CD4-positive, alpha-beta T cell treated with Interleukin-21 for 1 hour (primary cell): ENCODE measurements around the gene WDR37.
"Not testable (repeated sequence)": the region's sequence is repeated elsewhere in the genome, so short reads cannot be mapped to it uniquely, and the experiment has no call there.

Source experiments
- DNase-seq: peaks from one replicate; pipeline ENCODE4 v3.0.0-alpha.2; 2020

WDR37 gene

DNA sequence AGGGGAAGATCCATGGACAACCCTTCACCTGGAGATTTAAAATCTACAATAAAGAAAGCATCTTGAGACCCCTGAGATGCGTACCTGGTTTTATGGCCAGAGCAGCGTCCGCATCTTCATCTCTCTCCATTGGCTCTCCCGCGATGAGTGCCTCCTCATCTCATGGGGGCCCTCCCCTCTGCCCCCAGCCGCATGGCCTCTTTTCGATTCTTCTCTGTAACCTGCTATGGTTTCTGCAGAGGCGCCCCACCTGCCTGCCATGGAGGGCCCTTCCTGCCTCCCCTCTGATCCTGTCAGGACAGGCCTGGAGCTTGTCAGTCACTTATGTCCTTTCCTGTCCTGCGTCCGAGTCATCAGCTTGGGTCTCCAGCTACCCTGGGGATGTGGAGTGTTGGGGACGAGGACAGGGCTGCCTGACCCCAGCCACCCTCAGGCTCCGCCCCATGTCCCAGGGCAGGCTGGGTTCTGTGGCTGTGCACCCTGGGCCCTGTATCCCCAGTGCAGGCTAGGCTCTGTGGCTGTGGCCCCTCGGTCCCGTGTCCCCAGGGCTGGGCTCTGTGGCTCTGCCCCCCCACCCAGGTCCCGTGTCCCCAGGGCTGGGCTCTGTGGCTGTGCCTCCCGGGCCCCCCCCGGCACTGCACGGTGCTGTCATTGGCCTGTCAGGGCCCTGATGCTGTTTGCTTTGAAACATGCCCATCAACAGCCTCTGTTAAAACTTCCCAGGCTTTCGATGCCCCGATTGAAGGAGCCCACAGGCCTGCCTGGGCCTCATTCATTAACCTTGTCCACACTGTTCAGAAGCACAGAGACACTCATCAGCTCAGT, 99.8 kb downstream of the WDR37 start:
- no peak for DNase-seq

DNA sequence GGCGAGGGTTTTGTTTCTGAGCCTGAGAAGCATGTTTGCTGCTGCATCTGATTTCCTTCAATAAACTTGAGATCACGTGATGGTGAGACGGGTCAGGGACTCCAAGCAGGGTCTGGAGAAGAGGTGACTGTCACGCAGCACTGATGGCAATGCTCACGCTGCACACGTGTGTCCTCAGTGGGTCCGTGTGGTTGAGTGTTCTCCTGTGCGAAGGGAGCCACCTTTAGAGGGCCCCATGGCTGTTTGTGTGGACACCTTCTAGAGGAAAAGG, 100.4 kb downstream of the WDR37 start:
- no peak for DNase-seq

DNA sequence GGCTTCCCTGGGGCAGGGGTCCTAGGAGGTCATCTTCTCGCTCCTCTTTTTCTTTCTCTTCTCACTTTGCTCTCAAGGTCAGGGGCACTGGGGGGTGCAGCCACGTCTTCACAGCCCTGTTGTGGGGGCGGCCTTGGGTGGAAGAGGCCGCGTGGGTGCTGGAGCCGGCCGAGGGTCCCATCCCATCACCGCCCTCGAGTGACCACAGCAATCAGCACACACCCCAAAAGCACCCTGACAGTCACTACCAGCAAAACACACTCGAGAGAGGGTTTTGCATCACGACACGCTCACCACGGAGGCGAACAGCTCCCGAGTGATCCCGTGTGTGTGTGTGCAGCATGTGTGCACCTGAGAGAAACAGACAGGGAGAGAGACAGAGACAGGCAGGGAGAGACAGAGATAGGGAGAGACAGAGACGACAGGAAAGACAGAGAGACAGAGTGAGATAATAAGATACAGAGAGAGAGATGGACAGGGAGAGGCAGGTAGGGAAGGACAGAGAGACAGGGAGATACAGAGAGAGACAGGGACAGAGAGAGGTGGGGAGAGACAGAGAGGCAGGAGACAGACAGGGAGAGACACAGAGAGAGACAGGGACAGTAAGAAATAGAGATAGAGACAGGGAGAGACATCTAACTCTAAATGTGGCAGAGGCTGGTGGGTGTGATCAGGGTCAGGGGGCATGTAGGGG, 100.9 kb downstream of the WDR37 start:
- no peak for DNase-seq

DNA sequence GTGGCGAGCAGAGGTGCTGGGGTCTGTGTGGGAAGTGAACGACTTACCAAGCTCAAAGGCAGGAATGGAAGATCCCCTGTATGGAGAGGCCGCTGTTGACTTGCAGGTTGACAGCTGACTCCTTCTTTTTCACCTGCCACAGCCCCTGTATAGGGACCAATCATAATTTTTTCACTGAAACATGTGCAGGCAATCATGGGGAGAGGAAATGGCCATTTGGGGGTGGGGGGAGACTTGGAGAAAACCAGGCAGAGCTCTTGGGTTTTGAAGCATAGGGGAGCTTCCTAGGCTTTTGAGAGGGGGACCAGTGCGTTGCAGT, 101.4 kb downstream of the WDR37 start:
- DNase-seq, result no peak

DNA sequence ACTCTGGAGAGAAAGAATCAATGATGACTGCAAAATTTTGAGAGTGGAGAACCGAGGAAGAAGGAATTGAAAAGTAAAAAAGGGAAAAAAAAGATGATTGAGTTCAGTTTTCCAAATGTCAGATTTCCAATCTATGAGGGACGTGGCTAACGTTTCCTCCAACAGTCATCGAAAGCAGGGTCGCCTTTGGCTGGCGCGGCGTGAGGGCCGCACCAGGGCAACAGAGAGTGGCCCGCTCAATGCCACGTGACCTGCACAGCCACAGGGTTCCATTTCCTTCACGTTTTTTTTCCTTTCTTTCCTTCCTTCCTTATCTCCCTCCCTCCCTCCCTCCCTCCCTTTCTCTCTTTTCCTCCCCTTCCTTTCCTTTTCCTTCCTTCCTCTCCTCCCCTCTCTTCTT, 101.9 kb downstream of the WDR37 start:
- DNase-seq, result no peak

DNA sequence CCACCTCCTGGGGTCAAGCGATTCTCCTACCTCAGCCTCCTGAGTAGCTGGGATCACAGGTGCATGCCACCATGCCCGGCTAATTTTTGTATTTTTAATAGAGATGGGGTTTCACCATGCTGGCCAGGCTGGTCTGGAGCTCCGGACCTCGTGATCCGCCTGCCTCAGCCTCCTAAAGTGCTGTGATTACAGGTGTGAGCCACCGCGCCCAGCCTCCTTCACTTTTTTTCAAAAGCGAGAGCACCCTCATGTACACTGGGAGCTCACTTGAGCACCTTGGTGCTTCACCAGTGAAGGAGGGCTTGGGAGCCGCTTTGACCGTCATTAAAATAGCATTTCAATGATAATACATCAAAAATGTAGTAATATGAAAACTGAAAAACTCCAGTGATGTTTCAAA, 102.4 kb downstream of the WDR37 start:
- DNase-seq, result not testable (repeated sequence)

DNA sequence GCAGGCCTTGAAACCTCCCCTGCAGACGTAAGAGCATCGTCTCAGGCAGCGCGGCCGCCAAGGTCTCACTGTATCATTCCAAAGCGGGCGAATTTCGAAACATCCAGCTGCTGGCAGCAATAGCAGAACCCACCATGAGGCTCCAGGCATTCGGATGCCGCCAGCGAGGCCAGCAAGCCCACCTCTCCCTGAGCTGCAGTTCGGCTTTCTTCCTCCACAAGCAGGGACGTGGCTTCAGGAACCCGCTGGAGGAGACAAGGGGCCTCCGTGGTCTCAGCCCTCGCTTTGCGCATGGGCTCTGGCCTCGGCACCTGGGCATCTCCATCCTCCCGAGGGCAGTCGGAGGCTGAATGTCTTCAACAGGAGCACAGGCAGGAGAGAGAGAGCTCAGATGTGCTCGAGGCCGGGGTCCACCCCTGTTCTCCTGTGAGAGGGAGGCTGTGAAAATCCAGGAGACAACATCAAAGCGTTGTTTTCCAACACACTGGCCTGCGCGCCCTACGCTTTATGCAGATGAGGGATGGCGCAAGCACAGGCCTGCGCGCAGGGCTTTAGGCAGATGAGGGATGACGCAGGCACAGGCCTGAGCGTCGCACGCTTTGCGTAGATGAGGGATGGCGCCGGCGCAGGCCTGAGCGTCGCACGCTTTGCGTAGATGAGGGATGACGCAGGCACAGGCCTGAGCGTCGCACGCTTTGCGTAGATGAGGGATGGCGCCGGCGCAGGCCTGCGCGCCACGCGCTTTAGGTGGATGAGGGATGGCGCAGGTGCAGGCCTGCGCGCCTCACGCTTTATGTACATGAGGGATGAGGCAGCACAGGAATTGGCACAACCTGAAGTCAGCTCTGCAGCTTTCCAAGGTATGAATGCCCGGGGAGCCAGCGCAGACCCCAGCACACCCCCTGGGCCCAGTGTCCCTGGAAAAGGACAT, 103.2 kb downstream of the WDR37 start:
- DNase-seq, result peak; percentile 1

DNA sequence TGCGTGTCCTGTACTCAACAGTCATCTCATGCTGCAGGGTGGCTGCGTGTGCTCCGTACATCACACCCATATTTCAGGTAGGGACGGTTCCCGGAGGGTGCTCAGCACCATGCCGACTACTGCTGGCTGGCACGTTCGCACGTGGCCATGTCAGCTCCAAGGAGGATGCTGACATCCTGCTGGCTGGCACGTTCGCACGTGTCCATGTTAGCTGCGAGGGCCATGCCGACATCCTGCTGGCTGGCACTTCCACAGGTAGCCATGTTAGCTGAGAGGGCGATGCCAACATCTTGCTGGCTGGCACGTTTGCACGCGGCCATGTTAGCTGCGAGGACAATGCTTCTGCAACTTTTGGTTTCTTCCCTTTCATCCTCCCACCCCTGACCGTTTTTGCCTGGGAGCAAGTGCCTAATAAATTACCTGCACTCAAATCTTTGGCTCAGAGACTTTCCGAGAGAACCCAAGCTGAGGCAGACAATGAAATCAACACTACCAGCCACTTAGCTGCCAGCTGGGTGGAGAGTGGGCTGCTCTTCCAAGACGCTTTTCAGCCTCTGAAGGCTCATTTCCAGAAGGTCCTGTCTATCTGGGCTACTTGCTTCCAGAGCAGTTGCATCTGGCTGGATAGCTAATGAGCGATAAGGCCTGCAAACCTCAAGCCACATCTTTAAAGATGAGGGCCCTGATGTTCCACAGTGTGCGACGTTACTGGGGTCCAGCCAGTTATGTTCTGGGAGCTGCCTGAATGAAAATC, 104.6 kb downstream of the WDR37 start:
- no peak for DNase-seq

DNA sequence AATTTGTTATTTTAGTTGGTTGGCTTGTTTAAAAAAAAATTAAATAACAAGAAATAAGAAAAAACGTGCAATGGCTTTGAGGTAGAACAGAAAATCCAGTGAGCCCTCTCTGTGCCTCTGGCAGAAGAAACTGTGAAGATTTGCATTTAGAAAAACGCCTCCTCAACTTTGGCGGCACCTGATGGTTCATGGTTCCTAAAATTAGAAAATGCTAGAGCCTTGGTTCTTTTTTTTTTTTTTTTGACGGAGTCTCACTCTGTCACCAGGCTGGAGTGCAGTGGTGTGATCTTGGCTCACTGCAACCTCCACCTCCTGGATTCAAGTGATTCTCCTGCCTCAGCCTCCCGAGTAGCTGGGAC, 105.1 kb downstream of the WDR37 start:
- not testable (repeated sequence) for DNase-seq

DNA sequence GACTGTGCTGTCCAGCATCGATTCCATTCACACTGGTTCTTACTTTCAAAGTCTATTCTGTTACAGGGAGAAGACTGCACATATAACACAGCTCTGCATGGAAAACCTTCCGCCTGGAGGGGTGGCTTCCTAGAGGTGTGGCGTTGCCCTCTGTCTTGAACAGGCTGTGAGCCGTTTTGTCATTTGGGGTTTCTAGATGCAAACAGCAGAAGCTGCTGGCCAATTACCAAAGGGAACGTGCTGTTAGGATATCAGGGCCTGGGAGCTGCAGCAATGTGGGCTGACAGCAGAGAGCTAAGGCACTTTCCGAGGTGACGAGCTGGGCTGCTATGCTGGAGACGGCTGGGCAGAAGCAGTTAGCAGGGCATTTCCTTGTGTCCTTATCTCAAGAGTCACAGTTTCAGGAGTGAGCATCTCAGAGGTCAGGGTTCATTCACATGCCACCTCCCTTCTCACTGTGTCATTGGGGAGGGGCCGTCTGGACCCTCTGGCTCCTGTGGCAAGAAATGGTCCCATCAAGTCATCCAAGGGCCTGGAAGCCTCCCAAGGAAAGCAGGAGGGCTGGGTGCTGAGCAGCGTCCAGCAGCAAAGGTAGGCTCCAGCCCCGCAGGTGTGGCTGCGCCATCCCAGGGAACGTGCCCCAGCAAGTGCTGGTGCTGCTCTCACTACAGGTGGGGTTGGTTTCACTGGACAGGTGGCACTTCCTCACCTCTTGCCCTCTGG, 106.5 kb downstream of the WDR37 start:
- no peak for DNase-seq

DNA sequence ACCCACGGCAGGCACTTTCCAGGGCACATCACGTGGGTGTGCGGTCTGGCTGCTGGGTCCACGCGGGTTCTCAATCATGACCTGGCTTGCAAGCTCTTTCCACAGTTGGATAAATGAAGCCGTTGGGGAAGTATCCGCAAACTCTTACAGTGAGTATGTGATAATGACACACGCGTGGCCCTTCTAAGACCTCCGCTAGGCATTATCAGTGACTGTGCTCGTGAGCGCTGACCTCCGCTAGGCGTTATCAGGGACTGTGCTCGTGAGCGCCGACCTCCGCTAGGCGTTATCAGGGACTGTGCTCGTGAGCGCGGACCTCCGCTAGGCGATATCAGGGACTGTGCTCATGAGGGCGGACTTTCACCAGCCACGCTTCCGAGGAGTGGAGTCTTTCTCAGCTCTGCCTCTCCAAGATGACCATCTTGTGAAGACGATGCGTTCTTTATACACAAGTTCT, 107.0 kb downstream of the WDR37 start:
- DNase-seq, result no peak

DNA sequence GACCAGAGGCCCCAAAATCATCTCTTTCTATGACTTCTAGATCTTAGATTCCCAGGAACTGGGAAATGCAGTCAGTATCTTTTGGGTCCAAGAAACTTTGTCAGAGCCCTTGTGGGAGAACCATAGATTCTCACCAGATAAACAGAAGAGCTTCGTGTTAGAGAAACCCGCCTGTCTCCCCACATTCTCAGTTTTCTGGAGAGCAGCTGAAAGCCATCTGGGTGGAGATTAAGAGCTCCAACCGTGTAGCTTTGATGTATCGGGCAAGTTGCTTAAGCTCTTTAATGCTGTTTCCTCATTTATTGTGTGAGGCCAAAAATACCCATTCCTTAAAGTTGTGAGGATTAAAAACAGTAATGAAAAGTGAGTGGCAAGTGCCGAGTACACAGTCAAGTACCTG, 107.6 kb downstream of the WDR37 start:
- DNase-seq, result no peak

DNA sequence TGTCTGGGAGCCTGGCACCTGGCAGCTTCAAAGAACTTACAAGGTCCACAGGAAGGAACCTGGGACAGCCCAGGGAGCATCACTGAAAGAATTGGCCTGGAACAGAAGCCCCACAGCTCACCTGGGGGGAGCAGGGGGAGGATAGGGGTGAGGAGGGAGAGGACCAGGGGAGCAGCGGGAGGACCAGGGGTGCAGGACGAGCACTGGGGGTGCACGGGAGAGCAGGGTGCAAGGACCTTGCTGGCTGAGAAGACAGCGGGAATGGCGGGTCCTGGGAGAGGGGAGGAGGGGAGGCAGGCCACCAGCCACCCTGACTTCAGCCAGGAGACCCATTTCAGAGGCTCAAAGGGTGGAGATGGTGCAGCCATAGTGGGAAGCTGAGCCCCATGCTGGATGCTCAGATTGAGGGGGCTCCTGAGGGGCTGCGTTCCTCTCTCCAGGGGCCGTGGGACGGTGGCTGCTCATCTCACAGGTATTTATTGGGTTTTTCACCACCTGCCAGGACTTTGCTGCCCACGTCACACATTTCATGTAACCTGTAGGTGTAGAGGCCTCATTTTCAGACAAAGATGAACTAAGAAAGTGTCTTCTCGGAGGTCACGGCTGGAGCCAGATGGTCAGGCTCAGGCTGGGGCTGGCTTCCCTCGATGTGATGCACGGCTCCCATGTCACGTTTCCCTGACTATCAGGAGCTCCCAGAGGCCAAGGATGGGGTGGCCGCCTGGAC, 110.1 kb downstream of the WDR37 start:
- no peak for DNase-seq

DNA sequence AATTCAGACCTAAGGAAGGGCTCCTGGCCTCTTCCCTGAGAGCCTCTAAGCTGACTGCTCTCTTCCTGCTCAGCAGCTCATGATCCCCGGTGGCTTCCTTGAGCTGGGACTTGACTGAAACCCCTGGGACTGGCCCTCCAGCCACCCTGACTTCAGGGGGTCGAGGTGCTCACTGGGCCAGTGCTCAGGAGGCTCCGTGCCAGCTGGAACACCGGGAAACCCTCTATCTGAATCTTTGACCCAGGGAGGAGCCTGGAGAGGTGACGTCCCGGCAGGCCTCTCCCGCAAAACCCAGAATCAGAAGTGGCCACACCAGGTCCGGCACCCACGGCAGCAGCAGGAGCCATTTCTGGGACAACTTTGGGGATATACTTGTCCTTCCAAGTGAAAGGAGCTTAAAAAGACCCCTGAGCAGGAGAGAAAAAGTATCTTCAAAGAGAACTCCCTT, 110.7 kb downstream of the WDR37 start:
- DNase-seq, result no peak

DNA sequence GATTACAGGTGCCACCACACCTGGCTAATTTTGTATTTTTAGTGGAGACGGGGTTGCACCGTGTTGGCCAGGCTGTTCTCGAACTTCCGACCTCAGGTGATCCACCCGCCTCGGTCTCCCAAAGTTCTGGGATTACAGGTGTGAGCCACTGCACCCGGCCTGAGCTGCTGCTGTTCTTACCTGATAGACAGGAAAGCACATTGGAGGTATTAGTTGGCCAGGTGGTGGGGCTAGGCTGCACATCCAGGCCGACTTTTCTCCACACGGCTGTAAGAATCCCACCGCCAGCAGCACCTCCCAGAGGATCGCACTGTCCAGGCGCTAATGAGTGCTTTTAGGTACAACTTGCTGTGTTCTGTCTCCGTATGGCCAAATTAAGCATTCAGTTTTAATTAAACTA, 112.6 kb downstream of the WDR37 start:
- no peak for DNase-seq

DNA sequence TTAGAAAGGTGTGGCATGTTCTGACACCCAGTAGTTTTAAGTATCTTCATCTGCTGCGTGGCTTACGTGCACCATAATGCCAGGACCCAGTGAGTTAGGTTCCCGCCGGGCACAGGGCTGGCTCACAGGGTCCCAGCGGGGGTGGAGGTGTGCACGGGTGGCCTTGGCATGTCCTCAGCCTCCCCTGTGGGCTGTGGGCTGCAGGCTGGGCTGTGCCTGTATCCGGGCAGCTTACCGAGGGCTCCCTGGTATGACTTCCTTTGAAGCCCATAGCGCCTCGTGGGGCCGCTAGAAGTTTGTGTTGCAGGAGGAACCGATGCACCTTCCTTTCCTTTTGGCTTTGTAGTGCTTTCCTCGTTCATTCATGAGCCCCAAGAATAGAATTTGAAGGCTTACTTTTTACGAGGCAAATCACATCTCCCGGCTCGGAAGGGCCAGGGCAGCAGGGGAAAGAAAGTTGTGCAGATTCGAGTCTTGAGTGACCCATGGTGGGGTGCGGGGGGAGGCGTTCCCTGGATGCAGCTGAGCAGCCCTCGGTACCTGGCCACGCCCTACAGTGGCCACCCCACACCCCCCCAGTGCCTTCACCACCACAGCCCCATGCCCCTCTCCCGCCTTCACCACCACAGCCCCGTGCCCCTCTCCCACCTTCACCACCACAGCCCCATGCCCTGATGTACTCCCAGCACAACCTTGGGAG, 113.2 kb downstream of the WDR37 start:
- no peak for DNase-seq

DNA sequence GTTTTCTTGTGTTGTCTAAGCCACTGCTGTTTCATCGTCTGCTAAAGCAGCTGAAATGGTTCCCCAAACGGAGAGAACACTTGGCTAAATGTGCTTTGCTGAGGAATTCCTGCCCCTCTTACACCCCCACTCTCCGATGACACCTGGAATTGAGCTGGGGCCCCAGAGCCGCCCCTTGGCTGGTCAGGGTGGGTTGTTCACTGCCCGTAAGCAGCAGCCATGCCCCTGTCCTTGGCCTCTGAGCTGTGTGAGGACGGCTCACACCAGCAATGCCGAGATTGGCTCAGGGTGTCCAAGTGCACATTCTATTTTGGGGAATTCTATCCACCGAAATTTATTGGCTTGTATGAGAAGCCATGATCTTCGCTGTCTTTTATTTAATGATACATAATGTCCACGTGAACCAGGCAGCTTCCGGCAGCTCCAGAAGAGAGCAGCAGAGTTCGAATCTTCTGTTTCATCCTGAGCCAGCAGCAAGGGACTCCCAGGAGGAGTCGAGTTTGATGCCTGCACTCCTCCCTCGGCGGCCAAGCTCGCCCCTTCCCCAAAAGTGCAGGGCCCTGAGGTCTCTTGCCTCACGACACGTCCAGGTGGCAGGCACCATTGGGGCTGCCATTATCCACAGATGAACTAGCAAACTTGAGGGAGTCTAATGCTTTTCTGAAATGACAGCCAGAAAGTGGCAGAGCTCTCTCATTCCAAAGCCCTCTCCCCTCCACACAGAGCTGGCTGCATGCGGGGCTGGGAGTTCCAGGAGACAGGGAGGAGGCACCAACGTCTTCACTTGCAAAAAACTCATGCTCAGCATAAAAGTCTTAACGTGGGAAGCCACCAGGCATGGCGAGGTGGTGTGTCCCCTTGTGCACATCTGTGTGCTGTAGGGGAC, 114.0 kb downstream of the WDR37 start:
- DNase-seq, result no peak

DNA sequence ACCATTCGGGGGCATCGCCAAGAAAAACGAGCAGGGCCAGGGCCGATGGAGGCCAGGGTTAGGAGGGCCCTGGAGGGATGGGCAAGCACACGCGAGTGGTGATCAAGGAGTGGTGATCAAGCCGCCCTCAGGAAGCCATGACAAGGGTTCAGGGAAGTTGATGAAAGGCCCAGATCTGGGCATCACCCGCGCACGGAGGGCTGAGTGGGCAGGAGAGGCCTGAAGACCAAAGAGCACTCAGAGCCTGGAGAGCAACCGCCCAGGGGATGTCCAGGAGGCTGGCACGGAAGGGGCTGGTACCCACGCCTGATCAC, 114.6 kb downstream of the WDR37 start:
- DNase-seq, result no peak

DNA sequence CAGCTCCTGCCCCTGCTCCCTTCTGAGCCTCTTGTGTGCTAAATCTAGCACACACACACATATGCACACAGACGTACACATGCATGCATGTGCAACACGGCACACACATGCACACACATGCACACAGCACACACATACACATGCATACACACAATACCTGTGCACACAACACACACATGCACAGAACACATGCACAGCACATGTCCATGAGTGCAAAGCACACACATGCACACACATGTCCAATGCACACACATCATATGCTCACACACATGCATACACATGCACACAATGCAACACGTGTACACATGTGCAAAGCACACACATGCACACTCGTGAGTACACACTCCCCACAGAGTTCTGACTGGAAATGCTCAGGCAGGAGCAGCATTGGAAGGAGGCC, 115.0 kb downstream of the WDR37 start:
- DNase-seq, result no peak

DNA sequence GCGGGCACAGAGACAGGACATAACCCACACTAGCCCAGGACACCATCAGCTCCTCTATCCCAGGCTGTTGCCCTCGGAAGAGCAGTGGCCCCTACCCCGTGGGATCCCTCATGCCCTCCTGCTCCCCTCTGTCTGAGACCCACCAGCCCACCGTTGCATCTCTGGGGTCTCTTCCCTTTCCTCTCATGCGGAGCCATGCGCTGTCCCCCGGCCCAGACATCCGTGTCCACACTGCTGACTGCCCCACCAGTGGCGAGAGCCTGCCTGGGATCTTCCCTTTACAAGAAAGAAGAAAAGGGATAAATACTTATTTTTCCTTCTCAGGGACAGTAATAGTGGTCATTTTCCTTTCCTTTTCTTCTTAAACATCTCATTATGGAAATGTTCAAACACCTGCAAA, 115.4 kb downstream of the WDR37 start:
- no peak for DNase-seq
